HEK293 (cell line): ENCODE measurements around the gene XIRP2.

Experiments
- CTCF ChIA-PET: fragments of 350-600 bp; formaldehyde crosslinking; extraction: SDS; loops from one replicate; lab custom pipeline; 2021; ENCODE audit warnings: antibody characterized with exemption; lab: Yijun Ruan, JAX
- POLR2A ChIA-PET: fragments of 300-600 bp; formaldehyde crosslinking; extraction: SDS; loops from one replicate; lab custom pipeline; 2020; ENCODE audit warnings: antibody characterized with exemption, inconsistent platforms; lab: Yijun Ruan, JAX
- H3K27ac ChIP-seq: fragments of 200-500 bp; sonication (Bioruptor generic); 2 replicates; pipeline ENCODE4 v1.5.1; 2014; ENCODE audit warnings: low read depth, low read length, control low read depth, inconsistent platforms; ENCODE audit errors: extremely low read depth
- H3K36me3 ChIP-seq, 2 experiments: fragments of 200-500 bp in 1 of 2; sonication (Bioruptor generic) in 1 of 2; 1 replicate in 1 of 2; 2 replicates in 1 of 2; pipeline ENCODE4 v1.5.1; 2014 to 2017; ENCODE audit warnings: inconsistent platforms in 2 of 2, low read length in 2 of 2; ENCODE audit not compliant: control insufficient read depth in 2 of 2, insufficient read depth in 1 of 2
- H3K4me1 ChIP-seq: fragments of 200-500 bp; sonication (Bioruptor generic); 2 replicates; pipeline ENCODE4 v1.5.1; 2014; ENCODE audit warnings: mild to moderate bottlenecking, low read length, inconsistent platforms; ENCODE audit not compliant: control insufficient read depth, insufficient read depth
- H3K4me3 ChIP-seq: 2 replicates; pipeline ENCODE4 v1.5.1; 2011; ENCODE audit warnings: low read depth, mild to moderate bottlenecking, control low read depth, low read length, moderate library complexity
- H3K9me3 ChIP-seq: fragments of 200-500 bp; sonication (Bioruptor generic); 2 replicates; pipeline ENCODE4 v1.5.1; 2014; ENCODE audit warnings: low read depth, low read length, inconsistent platforms; ENCODE audit not compliant: control insufficient read depth, insufficient read depth
- HIC1 ChIP-seq: fragments of 450-650 bp; formaldehyde crosslinking; IDR thresholded peaks from 2 replicates; pipeline ENCODE4 v1.5.1; 2016; ENCODE audit warnings: missing biosample characterization, missing genetic modification characterization
- MEIS1 ChIP-seq: sonication (generic); formaldehyde crosslinking; IDR thresholded peaks from 2 replicates; pipeline ENCODE4 v1.8.1; 2022; ENCODE audit warnings: missing genetic modification reagents, mild to moderate bottlenecking, borderline replicate concordance
- PATZ1 ChIP-seq: fragments of 450-650 bp; formaldehyde crosslinking; IDR thresholded peaks from 2 replicates; pipeline ENCODE4 v1.5.1; 2016; ENCODE audit warnings: missing biosample characterization, missing genetic modification characterization
- TRIM28 ChIP-seq: IDR thresholded peaks from 2 replicates; pipeline ENCODE4 v1.6.1; 2011; ENCODE audit warnings: low read length, control low read depth, borderline replicate concordance
- ZBTB20 ChIP-seq: fragments of 450-650 bp; formaldehyde crosslinking; IDR thresholded peaks from 2 replicates; pipeline ENCODE4 v1.5.1; 2016; ENCODE audit warnings: missing biosample characterization, missing genetic modification characterization
- ZNF132 ChIP-seq: fragments of 450-650 bp; formaldehyde crosslinking; IDR thresholded peaks from 2 replicates; pipeline ENCODE4 v1.5.1; 2017; ENCODE audit warnings: missing biosample characterization, missing genetic modification characterization, borderline replicate concordance
- ZNF211 ChIP-seq: fragments of 450-650 bp; formaldehyde crosslinking; IDR thresholded peaks from 2 replicates; pipeline ENCODE4 v1.5.1; 2016; ENCODE audit warnings: low read depth, missing biosample characterization, missing genetic modification characterization
- ZNF341 ChIP-seq: fragments of 450-650 bp; formaldehyde crosslinking; IDR thresholded peaks from 2 replicates; pipeline ENCODE4; 2016; ENCODE audit warnings: low read depth, missing biosample characterization, missing genetic modification characterization
- ZNF518A ChIP-seq: fragments of 450-650 bp; formaldehyde crosslinking; conservative IDR thresholded peaks from 2 replicates; pipeline ENCODE4 v1.5.1; 2016; ENCODE audit warnings: low read depth, missing biosample characterization, missing genetic modification characterization
- ZNF664 ChIP-seq: fragments of 450-650 bp; formaldehyde crosslinking; IDR thresholded peaks from 2 replicates; pipeline ENCODE4 v1.5.1; 2016; ENCODE audit warnings: missing biosample characterization, missing genetic modification characterization
- ZNF692 ChIP-seq: fragments of 450-650 bp; formaldehyde crosslinking; IDR thresholded peaks from 2 replicates; pipeline ENCODE4 v1.5.1; 2016; ENCODE audit warnings: missing biosample characterization, missing genetic modification characterization
- ZNF843 ChIP-seq: fragments of 450-650 bp; formaldehyde crosslinking; IDR thresholded peaks from 2 replicates; pipeline ENCODE4 v1.5.1; 2016; ENCODE audit warnings: missing biosample characterization, missing genetic modification characterization
- TF ChIP-seq, protein P1 (sequence below): fragments of 450-650 bp; formaldehyde crosslinking; IDR thresholded peaks from 2 replicates; pipeline ENCODE4 v1.5.1; 2016; ENCODE audit warnings: missing biosample characterization, missing genetic modification characterization
- TF ChIP-seq, protein P2 (sequence below): fragments of 450-650 bp; formaldehyde crosslinking; IDR thresholded peaks from 2 replicates; pipeline ENCODE4 v1.5.1; 2017; ENCODE audit warnings: missing biosample characterization, missing genetic modification characterization
- TF ChIP-seq, protein P3 (sequence below): fragments of 450-650 bp; formaldehyde crosslinking; IDR thresholded peaks from 2 replicates; pipeline ENCODE4 v1.5.1; 2016; ENCODE audit warnings: missing biosample characterization, missing genetic modification characterization

XIRP2 gene

DNA sequence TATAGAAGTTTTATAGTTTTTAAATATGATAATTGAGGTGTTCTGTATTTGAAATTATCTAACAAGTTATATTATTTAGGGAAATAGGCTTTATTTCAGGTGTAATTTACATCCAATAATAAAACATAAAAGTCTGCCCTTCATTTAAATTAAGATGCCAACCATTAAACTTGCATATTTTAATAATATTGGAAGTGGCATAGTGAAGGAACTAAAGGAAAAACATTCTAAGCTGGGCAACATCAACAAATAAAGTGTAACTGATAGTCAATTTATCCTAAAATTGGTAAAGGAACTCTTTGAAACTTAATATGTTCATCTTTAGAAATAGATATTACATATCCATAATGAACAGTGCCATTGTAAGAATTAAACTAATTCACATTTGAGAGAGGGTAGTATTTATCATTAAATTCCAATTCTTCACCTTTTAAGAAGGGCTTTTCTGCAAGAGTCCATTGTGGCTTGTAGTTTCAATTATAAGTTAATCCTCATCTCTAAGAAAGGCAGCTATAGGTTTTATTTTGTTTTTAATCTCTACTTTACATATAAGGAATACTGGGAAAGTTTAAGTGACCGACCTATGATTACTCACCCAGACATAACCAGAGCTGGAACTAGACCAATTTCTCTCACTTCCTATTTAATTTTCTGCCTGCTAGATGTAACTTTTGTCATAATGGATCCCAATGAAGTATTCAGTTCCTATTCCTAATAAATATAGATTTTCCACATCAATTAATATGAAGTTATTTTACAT lies 401.6 kb downstream of the XIRP2 start (continued):
- TF ChIP-seq, protein P1, sequence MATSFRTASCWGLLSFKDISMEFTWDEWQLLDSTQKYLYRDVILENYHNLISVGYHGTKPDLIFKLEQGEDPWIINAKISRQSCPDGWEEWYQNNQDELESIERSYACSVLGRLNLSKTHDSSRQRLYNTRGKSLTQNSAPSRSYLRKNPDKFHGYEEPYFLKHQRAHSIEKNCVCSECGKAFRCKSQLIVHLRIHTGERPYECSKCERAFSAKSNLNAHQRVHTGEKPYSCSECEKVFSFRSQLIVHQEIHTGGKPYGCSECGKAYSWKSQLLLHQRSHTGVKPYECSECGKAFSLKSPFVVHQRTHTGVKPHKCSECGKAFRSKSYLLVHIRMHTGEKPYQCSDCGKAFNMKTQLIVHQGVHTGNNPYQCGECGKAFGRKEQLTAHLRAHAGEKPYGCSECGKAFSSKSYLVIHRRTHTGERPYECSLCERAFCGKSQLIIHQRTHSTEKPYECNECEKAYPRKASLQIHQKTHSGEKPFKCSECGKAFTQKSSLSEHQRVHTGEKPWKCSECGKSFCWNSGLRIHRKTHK (tag by site-specific recombination): no peak
- TF ChIP-seq TRIM28 (no peak), ZNF132 (tag by site-specific recombination) (no peak)

DNA sequence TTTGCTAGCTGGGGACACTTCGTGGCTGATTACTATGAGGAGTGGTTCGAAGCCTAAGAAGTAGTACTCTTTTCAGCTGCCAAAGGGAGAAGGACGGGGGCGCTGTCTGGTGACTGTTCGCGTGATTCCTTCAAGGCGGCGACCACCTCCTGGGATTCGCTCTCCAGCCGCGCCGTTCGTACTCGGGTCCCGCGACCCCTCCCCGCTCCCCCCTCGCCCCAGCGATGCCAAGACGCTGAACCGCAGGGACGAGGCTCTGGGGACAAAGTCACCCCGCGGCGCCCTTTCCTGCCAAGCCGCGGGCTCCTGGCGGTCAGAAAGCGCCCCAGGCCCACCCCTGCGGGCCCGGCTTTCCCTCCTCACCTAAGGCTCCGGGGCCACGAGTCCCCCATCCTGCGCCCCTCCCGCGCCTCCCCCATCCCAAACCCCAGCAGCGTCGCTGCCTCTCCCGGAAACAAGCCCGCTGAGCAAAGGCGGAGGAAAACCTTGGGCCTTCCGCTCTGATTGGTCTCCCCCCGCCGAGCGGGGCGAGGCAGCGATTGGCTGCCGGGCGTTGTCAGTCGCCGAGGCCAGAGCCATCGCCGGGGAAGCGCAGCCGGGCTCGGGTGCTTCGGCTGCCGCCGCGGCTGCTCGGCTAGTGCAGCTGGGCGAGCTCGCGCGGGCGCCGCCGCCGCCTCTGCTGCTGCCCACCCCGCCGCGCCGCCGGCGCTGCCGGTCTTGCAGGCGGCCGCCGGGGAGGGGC lies 404.3 kb downstream of the XIRP2 start, which contains the start of gene B3GALT1:
Gene B3GALT1, plus strand, starts transcription at position 572 of the 742 bp plus-strand sequence.
- peak within 1 kb of the TSS; percentile 73 for H3K27ac ChIP-seq
- H3K4me3 ChIP-seq: peak within 1 kb of the TSS; percentile 73
- H3K4me1 ChIP-seq: peaks cover 3% of the 10 kb centered on the region; the same call in 1 of the 2 replicates
- H3K36me3 ChIP-seq: no peaks in the 10 kb centered on the region
- POLR2A ChIA-PET: interaction anchor here (0.6 kb wide), 2 partner anchors 635 to 825 kb away, joined by 3 to 4 read pairs; no protein-coding TSS in a partner anchor
- CTCF ChIA-PET: interaction anchor here (0.6 to 2.5 kb wide), 5 partner anchors 10 to 856 kb away, joined by 4 to 9 read pairs (median 5); no protein-coding TSS in a partner anchor
- no peaks in the 10 kb centered on the region for H3K9me3 ChIP-seq
- TF ChIP-seq, protein P2, sequence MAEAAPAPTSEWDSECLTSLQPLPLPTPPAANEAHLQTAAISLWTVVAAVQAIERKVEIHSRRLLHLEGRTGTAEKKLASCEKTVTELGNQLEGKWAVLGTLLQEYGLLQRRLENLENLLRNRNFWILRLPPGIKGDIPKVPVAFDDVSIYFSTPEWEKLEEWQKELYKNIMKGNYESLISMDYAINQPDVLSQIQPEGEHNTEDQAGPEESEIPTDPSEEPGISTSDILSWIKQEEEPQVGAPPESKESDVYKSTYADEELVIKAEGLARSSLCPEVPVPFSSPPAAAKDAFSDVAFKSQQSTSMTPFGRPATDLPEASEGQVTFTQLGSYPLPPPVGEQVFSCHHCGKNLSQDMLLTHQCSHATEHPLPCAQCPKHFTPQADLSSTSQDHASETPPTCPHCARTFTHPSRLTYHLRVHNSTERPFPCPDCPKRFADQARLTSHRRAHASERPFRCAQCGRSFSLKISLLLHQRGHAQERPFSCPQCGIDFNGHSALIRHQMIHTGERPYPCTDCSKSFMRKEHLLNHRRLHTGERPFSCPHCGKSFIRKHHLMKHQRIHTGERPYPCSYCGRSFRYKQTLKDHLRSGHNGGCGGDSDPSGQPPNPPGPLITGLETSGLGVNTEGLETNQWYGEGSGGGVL (tag by site-specific recombination): peak; percentile 68
- 0 out of 2 replicates have a peak, but pooled peaks have one; percentile 18 for TF ChIP-seq ZNF843 (tag by site-specific recombination)
- TF ChIP-seq ZBTB20: peak; percentile 8; the same call in 1 of the 2 replicates
- TF ChIP-seq ZNF211 (tag by site-specific recombination): no peak
- peak; percentile 36; the same call in 1 of the 2 replicates for TF ChIP-seq ZNF341 (tag by site-specific recombination)
- TF ChIP-seq, protein P3, sequence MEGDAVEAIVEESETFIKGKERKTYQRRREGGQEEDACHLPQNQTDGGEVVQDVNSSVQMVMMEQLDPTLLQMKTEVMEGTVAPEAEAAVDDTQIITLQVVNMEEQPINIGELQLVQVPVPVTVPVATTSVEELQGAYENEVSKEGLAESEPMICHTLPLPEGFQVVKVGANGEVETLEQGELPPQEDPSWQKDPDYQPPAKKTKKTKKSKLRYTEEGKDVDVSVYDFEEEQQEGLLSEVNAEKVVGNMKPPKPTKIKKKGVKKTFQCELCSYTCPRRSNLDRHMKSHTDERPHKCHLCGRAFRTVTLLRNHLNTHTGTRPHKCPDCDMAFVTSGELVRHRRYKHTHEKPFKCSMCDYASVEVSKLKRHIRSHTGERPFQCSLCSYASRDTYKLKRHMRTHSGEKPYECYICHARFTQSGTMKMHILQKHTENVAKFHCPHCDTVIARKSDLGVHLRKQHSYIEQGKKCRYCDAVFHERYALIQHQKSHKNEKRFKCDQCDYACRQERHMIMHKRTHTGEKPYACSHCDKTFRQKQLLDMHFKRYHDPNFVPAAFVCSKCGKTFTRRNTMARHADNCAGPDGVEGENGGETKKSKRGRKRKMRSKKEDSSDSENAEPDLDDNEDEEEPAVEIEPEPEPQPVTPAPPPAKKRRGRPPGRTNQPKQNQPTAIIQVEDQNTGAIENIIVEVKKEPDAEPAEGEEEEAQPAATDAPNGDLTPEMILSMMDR (tag by site-specific recombination): peak; percentile 79
- peak; percentile 10; the same call in 1 of the 2 replicates for TF ChIP-seq MEIS1
- TF ChIP-seq HIC1 (tag by site-specific recombination): 0 out of 2 replicates have a peak, but pooled peaks have one; percentile 21
- peak; percentile 31; the same call in 1 of the 2 replicates for TF ChIP-seq ZNF692 (tag by site-specific recombination)
- TF ChIP-seq PATZ1: peak; percentile 77
- TF ChIP-seq ZNF664 (tag by site-specific recombination): no peak
- peak; percentile 48; the same call in 1 of the 2 replicates for TF ChIP-seq ZNF518A (tag by site-specific recombination)
